GM23248 (cell line): ENCODE data around the gene ENO4. TPM values are rescaled to one million over a fixed set of nuclear protein-coding genes. Genes with fewer than 3 reads are reported as not detected.

Source experiments
- DNase-seq: peaks from one replicate; pipeline ENCODE4 v3.0.0-alpha.2; 2015
- H2AFZ ChIP-seq: fragments of 200-600 bp; sonication (generic); 2 replicates; pipeline ENCODE4 v1.6.1; 2016; ENCODE audit warnings: antibody characterized with exemption
- H3F3A ChIP-seq: fragments of 200-600 bp; sonication (generic); 2 replicates; pipeline ENCODE4 v1.6.1; 2016; ENCODE audit warnings: mild to moderate bottlenecking, antibody characterized with exemption, mixed run types; ENCODE audit not compliant: insufficient read depth
- H3K27ac ChIP-seq: fragments of 200-600 bp; sonication (generic); 2 replicates; pipeline ENCODE4 v1.5.1; 2016; ENCODE audit warnings: mild to moderate bottlenecking
- H3K27me3 ChIP-seq: fragments of 200-600 bp; sonication (generic); replicated peaks from 2 replicates; pipeline ENCODE4 v1.6.1; 2016; ENCODE audit warnings: mild to moderate bottlenecking; ENCODE audit not compliant: insufficient read depth
- H3K36me3 ChIP-seq: fragments of 200-600 bp; sonication (generic); 2 replicates; pipeline ENCODE4 v1.6.1; 2016; ENCODE audit warnings: low read depth, mild to moderate bottlenecking
- H3K4me1 ChIP-seq: fragments of 200-600 bp; sonication (generic); 2 replicates; pipeline ENCODE4 v1.6.1; 2016; ENCODE audit warnings: mild to moderate bottlenecking; ENCODE audit not compliant: insufficient read depth
- H3K4me2 ChIP-seq: fragments of 200-600 bp; sonication (generic); one replicate; pipeline ENCODE4 v1.6.1; 2016; ENCODE audit warnings: mild to moderate bottlenecking; ENCODE audit not compliant: unreplicated experiment
- H3K4me3 ChIP-seq: fragments of 200-600 bp; sonication (generic); 2 replicates; pipeline ENCODE4 v1.5.1; 2016; ENCODE audit warnings: mild to moderate bottlenecking
- H3K79me2 ChIP-seq: fragments of 200-600 bp; sonication (generic); 2 replicates; pipeline ENCODE4 v1.6.1; 2016; ENCODE audit warnings: mild to moderate bottlenecking; ENCODE audit not compliant: insufficient read depth
- H3K9ac ChIP-seq: fragments of 200-600 bp; sonication (generic); 2 replicates; pipeline ENCODE4 v1.6.1; 2016; ENCODE audit warnings: mild to moderate bottlenecking
- H3K9me2 ChIP-seq: fragments of 200-600 bp; sonication (generic); 2 replicates; pipeline ENCODE4 v1.6.1; 2016; ENCODE audit warnings: mixed run types, mild to moderate bottlenecking, moderate library complexity; ENCODE audit not compliant: insufficient read depth
- H3K9me3 ChIP-seq: fragments of 200-600 bp; sonication (generic); one replicate; pipeline ENCODE4 v1.6.1; 2017; ENCODE audit warnings: low read depth
- H4K20me1 ChIP-seq: fragments of 200-600 bp; sonication (generic); 2 replicates; pipeline ENCODE4 v1.6.0; 2016; ENCODE audit not compliant: insufficient read depth
- EZH2 ChIP-seq: fragments of 200-600 bp; sonication (generic); IDR thresholded peaks from 2 replicates; pipeline ENCODE4 v1.6.1; 2018; ENCODE audit warnings: antibody characterized with exemption, mild to moderate bottlenecking; ENCODE audit not compliant: insufficient read depth, poor library complexity, severe bottlenecking
- EZH2phosphoT487 ChIP-seq: fragments of 200-600 bp; sonication (generic); IDR thresholded peaks from 2 replicates; pipeline ENCODE4 v1.6.1; 2018; ENCODE audit warnings: antibody characterized with exemption, moderate library complexity, mild to moderate bottlenecking, low read depth; ENCODE audit not compliant: insufficient read depth
- WGBS, 2 experiments: methylation state at CpG; one replicate each; pipeline ENCODE4 v1.1.6; 2015 to 2017; ENCODE audit warnings: low lambda C conversion rate in 2 of 2, low coverage in 1 of 2; ENCODE audit errors: missing lambda C conversion rate in 2 of 2; 5-methylcytosine and 5-hydroxymethylcytosine counted together
- in situ Hi-C: fragments of 300-500 bp; cut with MboI; formaldehyde crosslinking; loops from 2 replicates; pipeline ENCODE4 v1.15.0; 2020
- polyA plus RNA-seq: library from polyadenylated mRNA; unstranded; fragments of >200 nt; fragmentation: Nextera tagmentation; extraction: Ambion mirVana; gene quantifications from 2 replicates; pipeline ENCODE4 v1.2.1, GENCODE V29; 2016
- total RNA-seq: library from RNA; depleted of rRNA; stranded (reverse); fragments of >200 nt; shearing (Covaris generic); gene quantifications from 2 replicates; pipeline ENCODE4 v1.2.3, GENCODE V29; 2014

The ENO4 gene
- total and polyA plus RNA-seq, 2 experiments from 2014 or later, result 0.11 to 0.35 TPM

DNA sequence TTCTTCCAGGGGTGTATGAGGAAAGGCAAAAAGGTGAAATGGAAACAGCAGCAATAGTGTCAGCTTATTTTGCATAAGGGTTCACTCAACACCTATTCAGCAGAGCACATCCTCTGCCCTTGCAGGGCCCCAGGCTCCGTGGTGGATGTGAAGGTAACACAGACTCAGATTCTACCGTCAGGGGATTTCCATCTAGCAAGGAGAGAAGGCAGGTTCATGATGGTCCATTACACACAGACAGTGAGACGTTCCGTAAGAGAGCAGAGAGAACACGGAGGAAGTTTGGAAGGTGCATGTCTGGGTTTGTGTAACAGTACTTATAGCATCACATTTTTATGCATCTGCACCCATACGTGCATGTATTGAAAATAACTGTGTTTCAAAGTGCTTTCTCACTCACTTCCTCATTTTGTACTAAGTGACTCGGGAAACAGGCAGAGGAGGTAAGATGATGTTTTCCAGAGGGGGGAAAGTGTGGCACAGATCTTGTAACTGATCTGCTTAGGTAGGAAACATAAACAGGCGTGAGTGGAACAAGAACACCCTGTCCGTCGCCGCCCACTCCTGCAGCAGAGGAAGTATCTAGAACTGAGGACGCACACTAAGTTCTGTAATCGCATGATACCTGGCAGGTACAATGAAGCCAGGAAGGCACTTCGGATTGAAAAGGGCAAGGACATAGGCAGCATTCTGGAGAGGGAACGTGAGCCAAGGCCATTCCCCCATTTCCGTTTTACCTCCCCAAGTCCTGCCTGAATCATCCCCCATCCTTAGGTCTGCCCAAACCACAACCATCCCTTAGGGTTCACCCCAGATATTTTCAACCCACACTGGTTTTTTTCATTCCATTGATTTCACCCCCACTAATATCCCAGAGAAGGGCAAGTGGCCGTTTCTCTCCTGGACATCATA lies 1.0 kb upstream of the ENO4 start:
- in situ Hi-C loops, result no loop called here
- peak overlapping the region; percentile 84 for H3K9ac ChIP-seq
- no peaks in the 10 kb centered on the region for H3K9me2 ChIP-seq
- H3K9me3 ChIP-seq, result no peaks in the 10 kb centered on the region
- peak overlapping the region; percentile 83 for H3K4me3 ChIP-seq
- no peaks in the 10 kb centered on the region for H4K20me1 ChIP-seq
- no peaks in the 10 kb centered on the region; the same call in 1 of the 2 replicates for H3F3A ChIP-seq
- peak overlapping the region; percentile 89 for H3K4me2 ChIP-seq
- H3K27ac ChIP-seq, result no peak overlapping the region
- H3K79me2 ChIP-seq, result no peaks in the 10 kb centered on the region
- H3K27me3 ChIP-seq, result no peaks in the 10 kb centered on the region
- peak overlapping the region; percentile 93 for H2AFZ ChIP-seq
- peak; percentile 26 for DNase-seq
- no peaks in the 10 kb centered on the region for H3K4me1 ChIP-seq
- no peak for TF ChIP-seq EZH2phosphoT487
- TF ChIP-seq EZH2, result no peak
- 72 to 74% methylated on average over 17 of the region's 17 CpGs for WGBS, 2 experiments
- no peaks in the 10 kb centered on the region for H3K36me3 ChIP-seq

DNA sequence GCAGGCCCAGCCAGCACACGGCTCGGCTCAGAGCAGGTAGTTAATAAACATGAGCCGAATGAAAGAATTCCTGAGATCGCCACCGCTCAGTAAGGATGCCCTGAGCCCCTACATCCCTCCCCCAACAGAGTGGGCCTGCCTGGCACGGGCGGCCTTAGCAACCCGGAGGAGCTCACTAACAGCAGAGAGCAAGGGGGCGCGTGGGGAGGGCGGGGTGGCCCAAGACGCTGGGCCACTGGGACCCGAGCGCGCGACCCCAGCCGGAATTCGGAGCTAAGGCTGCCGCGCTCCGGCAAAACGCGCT lies 403 bp upstream of the ENO4 start:
- DNase-seq, result no peak
- Histone ChIP-seq H3F3A (no peaks in the 10 kb centered on the region; the same call in 1 of the 2 replicates), H3K27ac (no peak overlapping the region), H3K36me3 (no peaks in the 10 kb centered on the region), H3K4me2 (peak overlapping the region; percentile 89), H3K79me2 (no peaks in the 10 kb centered on the region), H3K4me3 (peak overlapping the region; percentile 83), H3K27me3 (no peaks in the 10 kb centered on the region), H3K9me2 (no peaks in the 10 kb centered on the region), H3K9me3 (no peaks in the 10 kb centered on the region), H3K9ac (peak overlapping the region; percentile 84), H2AFZ (peak overlapping the region; percentile 93), H3K4me1 (no peaks in the 10 kb centered on the region), H4K20me1 (no peaks in the 10 kb centered on the region)
- WGBS, 2 experiments, result 1 to 3% methylated on average over 18 to 23 of the region's 23 CpGs
- in situ Hi-C loops, result no loop called here
- TF ChIP-seq EZH2phosphoT487 (no peak), EZH2 (no peak)

DNA sequence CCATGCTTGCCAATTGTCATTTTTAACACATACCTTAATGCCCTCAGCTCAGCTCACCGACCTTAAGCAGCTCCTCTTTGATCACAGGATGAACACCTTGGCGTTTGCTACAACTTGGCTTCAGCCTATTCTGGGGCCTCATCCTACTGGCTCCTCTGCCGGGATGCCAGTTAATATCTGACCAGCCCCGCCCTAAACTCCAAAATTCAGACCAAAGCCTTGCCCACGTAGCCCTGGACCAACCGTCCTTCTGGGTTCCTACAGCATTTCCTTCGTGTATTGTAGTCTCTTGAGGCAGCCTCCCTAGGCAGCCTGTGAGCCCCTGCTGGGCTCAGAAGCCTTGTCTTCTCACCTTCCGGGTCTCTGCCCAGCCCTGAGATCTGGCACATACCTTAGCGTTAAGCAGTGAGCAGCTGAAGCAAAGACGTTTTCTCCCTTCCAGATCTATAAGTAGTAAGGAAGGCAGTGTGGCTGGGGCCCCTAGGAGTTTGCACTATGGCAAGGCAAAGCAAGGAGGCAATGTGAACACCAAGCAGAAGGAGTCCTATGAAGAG lies 836 bp downstream of the ENO4 start:
- no peak for DNase-seq
- Histone ChIP-seq H3F3A (no peaks in the 10 kb centered on the region; the same call in 1 of the 2 replicates), H3K4me1 (no peaks in the 10 kb centered on the region), H3K36me3 (no peaks in the 10 kb centered on the region), H4K20me1 (no peaks in the 10 kb centered on the region), H3K79me2 (no peaks in the 10 kb centered on the region), H3K9ac (peak overlapping the region; percentile 84), H3K9me3 (no peaks in the 10 kb centered on the region), H3K27me3 (no peaks in the 10 kb centered on the region), H3K9me2 (no peaks in the 10 kb centered on the region), H2AFZ (peak overlapping the region; percentile 93), H3K27ac (no peak overlapping the region), H3K4me2 (peak overlapping the region; percentile 89), H3K4me3 (peak overlapping the region; percentile 83)
- WGBS, 2 experiments, result 27 to 30% methylated on average over 10 of the region's 10 CpGs
- TF ChIP-seq EZH2 (no peak), EZH2phosphoT487 (no peak)
- in situ Hi-C loops, result no loop called here

DNA sequence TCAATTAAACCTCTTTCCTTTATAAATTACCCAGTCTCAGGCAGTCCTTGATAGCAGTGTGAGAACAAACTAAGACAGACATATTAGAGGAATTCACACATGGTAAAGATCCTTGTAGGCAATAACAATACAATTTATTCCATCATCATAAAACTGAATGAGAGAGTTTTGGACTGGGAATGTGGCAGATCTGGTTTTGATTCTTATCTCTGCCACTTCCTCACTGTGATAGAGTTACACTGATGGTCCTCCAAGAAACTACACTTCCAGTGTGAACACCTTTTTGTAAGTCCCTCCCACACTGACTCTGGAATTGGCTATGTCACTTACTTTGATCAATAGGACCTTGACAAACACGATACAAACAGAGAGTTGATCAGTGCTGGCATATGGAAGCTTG lies 2.9 kb downstream of the ENO4 start:
- TF ChIP-seq EZH2phosphoT487 (no peak), EZH2 (no peak)
- Histone ChIP-seq H3K27ac (no peak overlapping the region), H4K20me1 (no peaks in the 10 kb centered on the region), H3K9me3 (no peaks in the 10 kb centered on the region), H3K4me2 (no peak overlapping the region), H3K9me2 (no peaks in the 10 kb centered on the region), H3K27me3 (no peaks in the 10 kb centered on the region), H3K79me2 (no peaks in the 10 kb centered on the region), H3F3A (no peaks in the 10 kb centered on the region), H3K9ac (no peak overlapping the region), H3K4me1 (no peaks in the 10 kb centered on the region), H2AFZ (no peak overlapping the region), H3K36me3 (no peaks in the 10 kb centered on the region), H3K4me3 (no peak overlapping the region)
- 83 to 88% methylated on average over 1 of the region's 1 CpG for WGBS, 2 experiments
- no peak for DNase-seq
- in situ Hi-C loops, result no loop called here
